GM18511 (cell line): ENCODE measurements around the gene WDR88.
A peak's percentile ranks its signal among the peaks of the same experiment; 100 is the strongest.
"Not testable (repeated sequence)": the region's sequence is repeated elsewhere in the genome, so short reads cannot be mapped to it uniquely, and the experiment has no call there.

Experiments used
- ATAC-seq: cut with Tn5 transposase; IDR thresholded peaks from one replicate; pipeline ENCODE4 v1.9.1; 2021; ENCODE audit warnings: mild to moderate bottlenecking, moderate library complexity; ENCODE audit not compliant: unreplicated experiment

The WDR88 gene

GRCh38 chr19:33168528-33168927, 36.6 kb downstream of the WDR88 start:
- ATAC-seq = no peak

GRCh38 chr19:33171222-33171795, 39.4 kb downstream of the WDR88 start:
- ATAC-seq = no peak

- ATAC-seq = no peak
Measured at GRCh38 chr19:33171916-33172359, 40.0 kb downstream of the WDR88 start.

GRCh38 chr19:33174186-33174585, 42.3 kb downstream of the WDR88 start:
- no peak for ATAC-seq

- no peak for ATAC-seq
Measured at GRCh38 chr19:33175156-33175782, 43.4 kb downstream of the WDR88 start.

- ATAC-seq = peak; percentile 6
Measured at GRCh38 chr19:33175886-33176669, 44.2 kb downstream of the WDR88 start.

- peak; percentile 84 for ATAC-seq
Measured at GRCh38 chr19:33176670-33177416, 44.9 kb downstream of the WDR88 start.

- ATAC-seq = peak; percentile 31
Measured at GRCh38 chr19:33177417-33177979, 45.6 kb downstream of the WDR88 start.

- ATAC-seq = no peak
Measured at GRCh38 chr19:33186431-33187182, 54.7 kb downstream of the WDR88 start.

- no peak for ATAC-seq
Measured at GRCh38 chr19:33187183-33187540, 55.2 kb downstream of the WDR88 start.

GRCh38 chr19:33189453-33189852, 57.5 kb downstream of the WDR88 start:
- ATAC-seq = no peak

- not testable (repeated sequence) for ATAC-seq
Measured at GRCh38 chr19:33191092-33191491, 59.2 kb downstream of the WDR88 start.

GRCh38 chr19:33191501-33191900, 59.6 kb downstream of the WDR88 start:
- ATAC-seq = no peak

GRCh38 chr19:33192010-33192409, 60.1 kb downstream of the WDR88 start:
- no peak for ATAC-seq

GRCh38 chr19:33193269-33193864, 61.5 kb downstream of the WDR88 start:
- no peak for ATAC-seq

GRCh38 chr19:33193865-33194362, 62.0 kb downstream of the WDR88 start, which contains the start of gene LRP3:
Gene LRP3, plus strand, starts transcription at chr19:33194330. Its CDS starts 456 bp downstream, at chr19:33194786.
- ATAC-seq = no peak

- ATAC-seq = no peak
Measured at GRCh38 chr19:33194532-33194885, 62.6 kb downstream of the WDR88 start.

GRCh38 chr19:33194886-33195644, 63.2 kb downstream of the WDR88 start:
- no peak for ATAC-seq
